Ishikawa (cell line): Measurements from ENCODE around the gene MYO9B.
A peak's percentile ranks its signal among the peaks of the same experiment; 100 is the strongest.

Experiments used
- CEBPB ChIP-seq: IDR thresholded peaks from 2 replicates; pipeline ENCODE4 v1.6.1; 2012
- CREB1 ChIP-seq: IDR thresholded peaks from 2 replicates; pipeline ENCODE4 v1.6.1; 2012; ENCODE audit warnings: low read depth
- EGR1 ChIP-seq: IDR thresholded peaks from 2 replicates; pipeline ENCODE4 v1.6.1; 2012
- EP300 ChIP-seq: IDR thresholded peaks from 2 replicates; pipeline ENCODE4 v1.6.1; 2012; ENCODE audit warnings: borderline replicate concordance
- FOXM1 ChIP-seq: IDR thresholded peaks from 2 replicates; pipeline ENCODE4 v1.6.1; 2012; ENCODE audit warnings: low read depth, borderline replicate concordance
- MAX ChIP-seq: IDR thresholded peaks from 2 replicates; pipeline ENCODE4 v1.6.1; 2012
- NFIC ChIP-seq: IDR thresholded peaks from 2 replicates; pipeline ENCODE4 v1.6.1; 2012
- RAD21 ChIP-seq: IDR thresholded peaks from 2 replicates; pipeline ENCODE4 v1.6.1; 2012; ENCODE audit warnings: low read depth
- REST ChIP-seq: IDR thresholded peaks from 2 replicates; pipeline ENCODE4 v1.6.1; 2012; ENCODE audit warnings: low read depth, mild to moderate bottlenecking
- TAF1 ChIP-seq: IDR thresholded peaks from 2 replicates; pipeline ENCODE4 v1.6.1; 2012; ENCODE audit warnings: low read depth, mild to moderate bottlenecking
- TEAD4 ChIP-seq: IDR thresholded peaks from 2 replicates; pipeline ENCODE4 v1.6.1; 2012
- USF1 ChIP-seq: IDR thresholded peaks from 2 replicates; pipeline ENCODE4 v1.6.1; 2012
- YY1 ChIP-seq: IDR thresholded peaks from 2 replicates; pipeline ENCODE4 v1.6.1; 2012; ENCODE audit warnings: low read depth

GRCh38 chr19:17205237-17206140 is 129.9 kb downstream of the MYO9B start:
- TF ChIP-seq REST, result no peak
- no peak for TF ChIP-seq EP300
- TF ChIP-seq TAF1, result no peak
- TF ChIP-seq FOXM1, result no peak
- TF ChIP-seq CREB1, result no peak
- no peak for TF ChIP-seq MAX
- no peak for TF ChIP-seq TEAD4
- TF ChIP-seq USF1, result no peak
- TF ChIP-seq NFIC, result no peak
- no peak for TF ChIP-seq EGR1
- no peak for TF ChIP-seq CEBPB
- no peak for TF ChIP-seq YY1
- TF ChIP-seq RAD21, result peak; percentile 62
